Loucy (cell line): ENCODE data around the gene ARRDC3.

Experiments
- H2AFZ ChIP-seq: fragments of 200-600 bp; sonication (generic); 2 replicates; pipeline ENCODE4 v1.6.0; 2016; ENCODE audit warnings: antibody characterized with exemption, mild to moderate bottlenecking, low read length, moderate library complexity
- H3F3A ChIP-seq: fragments of 200-600 bp; 2 replicates; pipeline ENCODE4 v1.6.0; 2016; ENCODE audit warnings: antibody characterized with exemption, low read depth, mild to moderate bottlenecking
- H3K27me3 ChIP-seq: fragments of 200-600 bp; sonication (generic); 2 replicates; pipeline ENCODE4 v1.6.1; 2014; ENCODE audit warnings: low read length, mild to moderate bottlenecking; ENCODE audit not compliant: insufficient read depth, poor library complexity, severe bottlenecking
- H3K36me3 ChIP-seq: fragments of 200-600 bp; sonication (generic); 2 replicates; pipeline ENCODE4 v1.6.1; 2016; ENCODE audit warnings: low read length; ENCODE audit not compliant: insufficient read depth
- H3K4me1 ChIP-seq: fragments of 200-600 bp; sonication (generic); 2 replicates; pipeline ENCODE4 v1.5.1; 2014; ENCODE audit warnings: low read length, mild to moderate bottlenecking; ENCODE audit not compliant: insufficient read depth, poor library complexity, severe bottlenecking
- H3K4me2 ChIP-seq: fragments of 200-600 bp; sonication (generic); 2 replicates; pipeline ENCODE4 v1.6.0; 2014; ENCODE audit warnings: antibody characterized with exemption, low read length, low read depth, mild to moderate bottlenecking; ENCODE audit not compliant: poor library complexity, severe bottlenecking
- H3K4me3 ChIP-seq: fragments of 200-600 bp; sonication (generic); 2 replicates; pipeline ENCODE4 v1.5.1; 2014; ENCODE audit warnings: low read length, mild to moderate bottlenecking, mixed read lengths; ENCODE audit not compliant: poor library complexity, severe bottlenecking
- H3K79me2 ChIP-seq: fragments of 200-600 bp; sonication (generic); 2 replicates; pipeline ENCODE4 v1.6.1; 2014; ENCODE audit warnings: low read length; ENCODE audit not compliant: insufficient read depth
- H3K9ac ChIP-seq: fragments of 200-600 bp; sonication (generic); 2 replicates; pipeline ENCODE4 v1.6.0; 2014; ENCODE audit warnings: mild to moderate bottlenecking, low read depth, low read length, moderate library complexity; ENCODE audit not compliant: poor library complexity, severe bottlenecking
- H3K9me2 ChIP-seq: fragments of 200-600 bp; sonication (generic); replicated peaks from 2 replicates; pipeline ENCODE4 v1.6.1; 2016; ENCODE audit warnings: low read depth, low read length, mixed read lengths
- H3K9me3 ChIP-seq: fragments of 200-600 bp; sonication (generic); 2 replicates; pipeline ENCODE4 v1.6.1; 2014; ENCODE audit warnings: mild to moderate bottlenecking, antibody characterized with exemption, low read length, low read depth; ENCODE audit not compliant: insufficient read depth
- H4K20me1 ChIP-seq: fragments of 200-600 bp; sonication (generic); 2 replicates; pipeline ENCODE4 v1.6.0; 2014; ENCODE audit warnings: antibody characterized with exemption, low read length, mild to moderate bottlenecking; ENCODE audit not compliant: insufficient read depth, poor library complexity, severe bottlenecking
- CTCF ChIP-seq: fragments of 200-600 bp; sonication (generic); conservative IDR thresholded peaks from 2 replicates; pipeline ENCODE4 v1.5.1; 2014; ENCODE audit warnings: mild to moderate bottlenecking, antibody characterized with exemption, low read length
- EZH2phosphoT487 ChIP-seq: fragments of 200-600 bp; IDR thresholded peaks from 2 replicates; pipeline ENCODE4 v1.6.1; 2018; ENCODE audit warnings: antibody characterized with exemption, mild to moderate bottlenecking, moderate library complexity, borderline replicate concordance

The ARRDC3 gene

GRCh38 chr5:91361790-91362189, 21.3 kb downstream of the ARRDC3 start:
- Histone ChIP-seq H3K79me2 (no peaks in the 10 kb centered on the region), H4K20me1 (no peaks in the 10 kb centered on the region), H3K4me2 (no peak overlapping the region), H3K9ac (no peak overlapping the region), H3F3A (no peaks in the 10 kb centered on the region), H3K27me3 (no peaks in the 10 kb centered on the region), H3K4me1 (no peaks in the 10 kb centered on the region), H3K36me3 (no peaks in the 10 kb centered on the region), H2AFZ (no peak overlapping the region), H3K9me3 (no peaks in the 10 kb centered on the region), H3K9me2 (no peaks in the 10 kb centered on the region), H3K4me3 (no peak overlapping the region)
- TF ChIP-seq EZH2phosphoT487 = no peak
- no peak for TF ChIP-seq CTCF

GRCh38 chr5:91361055-91361701, 21.9 kb downstream of the ARRDC3 start:
- H2AFZ ChIP-seq = no peak overlapping the region
- H3K9me2 ChIP-seq = no peaks in the 10 kb centered on the region
- H3K4me2 ChIP-seq = no peak overlapping the region
- TF ChIP-seq EZH2phosphoT487 (no peak), CTCF (no peak)
- no peaks in the 10 kb centered on the region for H3K9me3 ChIP-seq
- H3K4me1 ChIP-seq = no peaks in the 10 kb centered on the region
- H4K20me1 ChIP-seq = no peaks in the 10 kb centered on the region
- no peak overlapping the region for H3K9ac ChIP-seq
- H3K4me3 ChIP-seq = no peak overlapping the region
- H3F3A ChIP-seq = no peaks in the 10 kb centered on the region
- H3K27me3 ChIP-seq = no peaks in the 10 kb centered on the region
- no peaks in the 10 kb centered on the region for H3K79me2 ChIP-seq
- H3K36me3 ChIP-seq = no peaks in the 10 kb centered on the region

GRCh38 chr5:91359962-91360609, 23.0 kb downstream of the ARRDC3 start:
- Histone ChIP-seq H3K9me2 (no peaks in the 10 kb centered on the region), H3K27me3 (no peaks in the 10 kb centered on the region), H3F3A (no peaks in the 10 kb centered on the region), H3K36me3 (no peaks in the 10 kb centered on the region), H3K79me2 (no peaks in the 10 kb centered on the region), H3K9me3 (no peaks in the 10 kb centered on the region), H3K9ac (no peak overlapping the region), H3K4me3 (no peak overlapping the region), H4K20me1 (no peaks in the 10 kb centered on the region), H2AFZ (no peak overlapping the region), H3K4me2 (no peak overlapping the region), H3K4me1 (no peaks in the 10 kb centered on the region)
- no peak for TF ChIP-seq CTCF
- TF ChIP-seq EZH2phosphoT487 = no peak
